ENCODE data around the gene FXYD6. TPM values are rescaled to one million over a fixed set of nuclear protein-coding genes. Genes with fewer than 3 reads are reported as not detected.

Gene FXYD6
- total and polyA plus RNA-seq, 3 donors from 2014 or later, result 186 to 439 (median 191) TPM

- TF ChIP-seq CTCF (IDR thresholded peaks at IDR 0.05), result no peak
- Histone ChIP-seq H3K9me3 (no peaks in the 10 kb centered on the region), H3K4me3 (no peak overlapping the region), H3K27ac (no peak overlapping the region), H3K36me3 (ENCODE audit: low read depth, missing control alignments) (no peaks in the 10 kb centered on the region), H3K4me1 (peaks cover 15% of the 10 kb centered on the region), H3K27me3 (no peaks in the 10 kb centered on the region)
- WGBS, 2 donors, result 81 to 88% methylated on average over 7 of the region's 7 CpGs
- intact Hi-C loops (cut with DNase I; ENCODE audit: low total_unique reads), result no loop called here
- DNase-seq, result no peak
Measured at GRCh38 chr11:117839380-117839881, 37.0 kb downstream of the FXYD6 start.

GRCh38 chr11:117838901-117839300, 37.6 kb downstream of the FXYD6 start:
- Histone ChIP-seq H3K27ac (no peak overlapping the region), H3K4me3 (no peak overlapping the region), H3K27me3 (no peaks in the 10 kb centered on the region), H3K9me3 (no peaks in the 10 kb centered on the region), H3K4me1 (peaks cover 13% of the 10 kb centered on the region), H3K36me3 (ENCODE audit: low read depth, missing control alignments) (no peaks in the 10 kb centered on the region)
- TF ChIP-seq POLR2A (IDR thresholded peaks at IDR 0.05) (no peak), CTCF (IDR thresholded peaks at IDR 0.05) (no peak)
- DNase-seq, result no peak
- intact Hi-C loops (cut with DNase I; ENCODE audit: low total_unique reads), result no loop called here
- WGBS, 2 donors, result 80 to 85% methylated on average over 8 of the region's 8 CpGs

GRCh38 chr11:117837791-117838190, 38.7 kb downstream of the FXYD6 start:
- H3K9me3 ChIP-seq, result no peaks in the 10 kb centered on the region
- H3K27ac ChIP-seq, result no peak overlapping the region
- no peaks in the 10 kb centered on the region for H3K27me3 ChIP-seq
- 73 to 79% methylated on average over 8 of the region's 8 CpGs for WGBS, 2 donors
- intact Hi-C loops (cut with DNase I; ENCODE audit: low total_unique reads), result no loop called here
- H3K36me3 ChIP-seq (ENCODE audit: low read depth, missing control alignments), result no peaks in the 10 kb centered on the region
- DNase-seq, result peak; percentile 11
- H3K4me1 ChIP-seq, result peaks cover 18% of the 10 kb centered on the region
- H3K4me3 ChIP-seq, result no peak overlapping the region
- TF ChIP-seq CTCF (IDR thresholded peaks at IDR 0.05), result no peak
- no peak for TF ChIP-seq POLR2A (IDR thresholded peaks at IDR 0.05)

- no peak overlapping the region for H3K4me3 ChIP-seq
- 62 to 72% methylated on average over 15 to 18 of the region's 18 CpGs for WGBS, 2 donors
- no peaks in the 10 kb centered on the region for H3K9me3 ChIP-seq
- H3K27ac ChIP-seq, result no peak overlapping the region
- intact Hi-C loops (cut with DNase I; ENCODE audit: low total_unique reads), result no loop called here
- TF ChIP-seq POLR2A (IDR thresholded peaks at IDR 0.05) (no peak), CTCF (IDR thresholded peaks at IDR 0.05) (no peak)
- peak; percentile 17 for DNase-seq
- H3K4me1 ChIP-seq, result peaks cover 23% of the 10 kb centered on the region
- no peaks in the 10 kb centered on the region for H3K27me3 ChIP-seq
- no peaks in the 10 kb centered on the region for H3K36me3 ChIP-seq (ENCODE audit: low read depth, missing control alignments)
Measured at GRCh38 chr11:117837070-117837776, 39.2 kb downstream of the FXYD6 start.

Measured in testis (tissue), 3 donors.